Ovary (tissue), 3 donors: ENCODE data around the gene LKAAEAR1.

ENCODE experiments used
- EP300 ChIP-seq: sonication (generic); formaldehyde crosslinking; IDR thresholded peaks from one replicate; pipeline ENCODE4 v1.6.1; 2017; ENCODE audit warnings: antibody characterized with exemption
- POLR2A ChIP-seq: fragments of 450-650 bp; IDR thresholded peaks from one replicate; pipeline ENCODE4 v1.6.1; 2017; ENCODE audit warnings: antibody characterized with exemption, mild to moderate bottlenecking, moderate library complexity
- TF ChIP-seq, protein P1 (sequence below), 3 donors: fragments of 450-650 bp in 2 of 3; fragments of 200-600 bp in 1 of 3; IDR thresholded peaks; one replicate each; pipeline versions ENCODE4 v1.5.1 to v1.8.0; 2016 to 2022; ENCODE audit warnings: antibody characterized with exemption in 3 of 3, mild to moderate bottlenecking in 1 of 3
- donor health status: DM: no; HTN: no; CAD: no.

DNA sequence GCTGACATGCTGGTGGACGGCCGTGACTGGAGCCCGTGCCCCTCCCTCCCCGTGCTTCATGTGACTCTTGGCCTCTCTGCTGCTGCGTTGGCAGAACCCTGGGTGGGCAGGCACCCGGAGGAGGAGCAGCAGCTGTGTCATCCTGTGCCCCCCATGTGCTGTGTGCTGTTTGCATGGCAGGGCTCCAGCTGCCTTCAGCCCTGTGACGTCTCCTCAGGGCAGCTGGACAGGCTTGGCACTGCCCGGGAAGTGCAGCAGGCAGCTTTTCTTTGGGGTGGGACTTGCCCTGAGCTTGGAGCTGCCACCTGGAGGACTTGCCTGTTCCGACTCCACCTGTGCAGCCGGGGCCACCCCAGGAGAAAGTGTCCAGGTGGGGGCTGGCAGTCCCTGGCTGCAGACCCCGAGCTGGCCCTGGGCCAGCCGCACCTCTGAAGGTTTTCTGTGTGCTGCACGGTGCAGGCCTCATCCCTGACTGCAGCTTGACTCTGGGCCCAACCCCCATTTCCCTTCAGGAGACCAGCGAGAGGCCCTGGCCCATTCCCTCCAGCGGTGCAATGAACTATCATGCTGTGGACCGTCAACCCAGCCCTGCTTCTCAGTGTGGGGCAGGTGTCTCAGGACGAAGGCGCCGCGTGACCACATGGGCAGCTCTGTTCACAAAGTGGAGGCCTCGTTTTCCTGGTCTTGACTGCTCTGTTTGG, 15.0 kb upstream of the LKAAEAR1 start:
- no peak for TF ChIP-seq POLR2A
- TF ChIP-seq, protein P1, sequence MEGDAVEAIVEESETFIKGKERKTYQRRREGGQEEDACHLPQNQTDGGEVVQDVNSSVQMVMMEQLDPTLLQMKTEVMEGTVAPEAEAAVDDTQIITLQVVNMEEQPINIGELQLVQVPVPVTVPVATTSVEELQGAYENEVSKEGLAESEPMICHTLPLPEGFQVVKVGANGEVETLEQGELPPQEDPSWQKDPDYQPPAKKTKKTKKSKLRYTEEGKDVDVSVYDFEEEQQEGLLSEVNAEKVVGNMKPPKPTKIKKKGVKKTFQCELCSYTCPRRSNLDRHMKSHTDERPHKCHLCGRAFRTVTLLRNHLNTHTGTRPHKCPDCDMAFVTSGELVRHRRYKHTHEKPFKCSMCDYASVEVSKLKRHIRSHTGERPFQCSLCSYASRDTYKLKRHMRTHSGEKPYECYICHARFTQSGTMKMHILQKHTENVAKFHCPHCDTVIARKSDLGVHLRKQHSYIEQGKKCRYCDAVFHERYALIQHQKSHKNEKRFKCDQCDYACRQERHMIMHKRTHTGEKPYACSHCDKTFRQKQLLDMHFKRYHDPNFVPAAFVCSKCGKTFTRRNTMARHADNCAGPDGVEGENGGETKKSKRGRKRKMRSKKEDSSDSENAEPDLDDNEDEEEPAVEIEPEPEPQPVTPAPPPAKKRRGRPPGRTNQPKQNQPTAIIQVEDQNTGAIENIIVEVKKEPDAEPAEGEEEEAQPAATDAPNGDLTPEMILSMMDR (IDR thresholded peaks at IDR 0.05) = no peak
- TF ChIP-seq EP300 = no peak
